ENCODE measurements around the gene CCDC102A. TPM values are rescaled to one million over a fixed set of nuclear protein-coding genes. Genes with fewer than 3 reads are reported as not detected.

The CCDC102A gene
- total and polyA plus RNA-seq, 9 of the 15 experiments (the other 6 are each of a cell fraction or from before 2014, with no cell fraction given) = 0.03 to 4.9 (median 1.4) TPM

DNA sequence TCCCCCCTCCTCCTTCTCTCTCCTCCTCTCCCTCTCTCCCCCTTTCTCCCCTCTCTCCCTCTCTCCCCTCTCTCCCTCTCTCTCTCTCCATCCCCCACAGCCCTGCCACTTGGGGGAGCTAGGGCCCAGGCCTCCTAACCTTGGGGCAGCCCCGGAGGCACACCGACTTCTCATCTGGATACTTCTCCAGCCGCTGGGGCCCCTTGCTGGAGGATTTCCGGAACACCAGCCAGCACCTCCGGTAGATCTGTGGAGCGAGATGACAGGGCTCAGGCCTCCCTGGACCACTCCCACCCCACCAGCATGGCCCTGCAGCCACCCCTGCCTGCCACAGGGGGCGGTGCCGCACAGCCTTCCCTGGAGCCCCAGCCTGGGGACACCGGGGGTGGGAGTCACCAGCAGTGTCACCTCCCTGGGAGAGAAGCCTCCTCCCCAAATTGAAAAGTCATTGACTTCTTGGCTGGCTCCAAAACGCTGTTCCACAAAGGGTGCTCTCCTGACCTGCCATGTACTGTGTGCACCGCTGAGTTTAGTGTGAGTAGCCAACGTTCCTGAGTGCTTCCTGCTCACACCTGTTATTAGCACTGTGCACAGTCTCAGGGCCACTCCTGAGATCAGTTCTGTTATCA is 60.5 kb downstream of the CCDC102A start (continued):
- TF ChIP-seq SIN3A (IDR thresholded peaks at IDR 0.05; ENCODE audit: borderline replicate concordance in 2 of 2, control insufficient read depth in 1 of 2, low read depth in 2 of 2, low read length in 2 of 2) = peak in 1 of 2 experiments; percentile 62; a peak in 1 of 4 replicates
- peak; percentile 25; the same call in 1 of the 2 replicates for TF ChIP-seq CHD2 (IDR thresholded peaks at IDR 0.05; ENCODE audit: low read depth, low read length)
- no peak for TF ChIP-seq MED1 (CRISPR knock-in tag; IDR thresholded peaks at IDR 0.05; ENCODE audit: borderline replicate concordance)
- TF ChIP-seq, protein P1, sequence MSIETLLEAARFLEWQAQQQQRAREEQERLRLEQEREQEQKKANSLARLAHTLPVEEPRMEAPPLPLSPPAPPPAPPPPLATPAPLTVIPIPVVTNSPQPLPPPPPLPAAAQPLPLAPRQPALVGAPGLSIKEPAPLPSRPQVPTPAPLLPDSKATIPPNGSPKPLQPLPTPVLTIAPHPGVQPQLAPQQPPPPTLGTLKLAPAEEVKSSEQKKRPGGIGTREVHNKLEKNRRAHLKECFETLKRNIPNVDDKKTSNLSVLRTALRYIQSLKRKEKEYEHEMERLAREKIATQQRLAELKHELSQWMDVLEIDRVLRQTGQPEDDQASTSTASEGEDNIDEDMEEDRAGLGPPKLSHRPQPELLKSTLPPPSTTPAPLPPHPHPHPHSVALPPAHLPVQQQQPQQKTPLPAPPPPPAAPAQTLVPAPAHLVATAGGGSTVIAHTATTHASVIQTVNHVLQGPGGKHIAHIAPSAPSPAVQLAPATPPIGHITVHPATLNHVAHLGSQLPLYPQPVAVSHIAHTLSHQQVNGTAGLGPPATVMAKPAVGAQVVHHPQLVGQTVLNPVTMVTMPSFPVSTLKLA (conservative IDR thresholded peaks at IDR 0.05) = peak in 1 of 2 experiments; percentile 65; a peak in 2 of 4 replicates
- TF ChIP-seq, protein P2, sequence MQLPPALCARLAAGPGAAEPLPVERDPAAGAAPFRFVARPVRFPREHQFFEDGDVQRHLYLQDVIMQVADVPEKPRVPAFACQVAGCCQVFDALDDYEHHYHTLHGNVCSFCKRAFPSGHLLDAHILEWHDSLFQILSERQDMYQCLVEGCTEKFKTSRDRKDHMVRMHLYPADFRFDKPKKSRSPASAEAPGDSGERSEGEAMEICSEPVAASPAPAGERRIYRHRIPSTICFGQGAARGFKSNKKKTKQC (CRISPR knock-in tag; IDR thresholded peaks at IDR 0.05) = no peak
- TF ChIP-seq, protein P3, sequence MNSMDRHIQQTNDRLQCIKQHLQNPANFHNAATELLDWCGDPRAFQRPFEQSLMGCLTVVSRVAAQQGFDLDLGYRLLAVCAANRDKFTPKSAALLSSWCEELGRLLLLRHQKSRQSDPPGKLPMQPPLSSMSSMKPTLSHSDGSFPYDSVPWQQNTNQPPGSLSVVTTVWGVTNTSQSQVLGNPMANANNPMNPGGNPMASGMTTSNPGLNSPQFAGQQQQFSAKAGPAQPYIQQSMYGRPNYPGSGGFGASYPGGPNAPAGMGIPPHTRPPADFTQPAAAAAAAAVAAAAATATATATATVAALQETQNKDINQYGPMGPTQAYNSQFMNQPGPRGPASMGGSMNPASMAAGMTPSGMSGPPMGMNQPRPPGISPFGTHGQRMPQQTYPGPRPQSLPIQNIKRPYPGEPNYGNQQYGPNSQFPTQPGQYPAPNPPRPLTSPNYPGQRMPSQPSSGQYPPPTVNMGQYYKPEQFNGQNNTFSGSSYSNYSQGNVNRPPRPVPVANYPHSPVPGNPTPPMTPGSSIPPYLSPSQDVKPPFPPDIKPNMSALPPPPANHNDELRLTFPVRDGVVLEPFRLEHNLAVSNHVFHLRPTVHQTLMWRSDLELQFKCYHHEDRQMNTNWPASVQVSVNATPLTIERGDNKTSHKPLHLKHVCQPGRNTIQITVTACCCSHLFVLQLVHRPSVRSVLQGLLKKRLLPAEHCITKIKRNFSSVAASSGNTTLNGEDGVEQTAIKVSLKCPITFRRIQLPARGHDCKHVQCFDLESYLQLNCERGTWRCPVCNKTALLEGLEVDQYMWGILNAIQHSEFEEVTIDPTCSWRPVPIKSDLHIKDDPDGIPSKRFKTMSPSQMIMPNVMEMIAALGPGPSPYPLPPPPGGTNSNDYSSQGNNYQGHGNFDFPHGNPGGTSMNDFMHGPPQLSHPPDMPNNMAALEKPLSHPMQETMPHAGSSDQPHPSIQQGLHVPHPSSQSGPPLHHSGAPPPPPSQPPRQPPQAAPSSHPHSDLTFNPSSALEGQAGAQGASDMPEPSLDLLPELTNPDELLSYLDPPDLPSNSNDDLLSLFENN (IDR thresholded peaks at IDR 0.05; ENCODE audit: low read depth in 2 of 2, low read length in 2 of 2) = 0 out of 4 replicates have a peak, but pooled peaks of 1 of the 2 experiments have one; percentile 29
- peak; percentile 60 for TF ChIP-seq SMARCA4 (IDR thresholded peaks at IDR 0.05)
- TF ChIP-seq CREM (IDR thresholded peaks at IDR 0.05; ENCODE audit: low read depth) = peak; percentile 35; the same call in 1 of the 2 replicates
- peak; percentile 66; the same call in 1 of the 2 replicates for TF ChIP-seq SMARCE1 (IDR thresholded peaks at IDR 0.05)
- no peak for TF ChIP-seq TAF15 (IDR thresholded peaks at IDR 0.05; ENCODE audit: low read depth, low read length)
- TF ChIP-seq MYC (IDR thresholded peaks at IDR 0.05; ENCODE audit: low read depth, low read length) = peak; percentile 45; the same call in 1 of the 2 replicates
- TF ChIP-seq MYC (CRISPR knock-in tag; IDR thresholded peaks at IDR 0.05; ENCODE audit: borderline replicate concordance, low read depth) = no peak

All from K562 (cell line).